ENCODE results near the gene ZBTB25.

The ZBTB25 gene

GRCh38 chr14:64476438-64476837, 27.2 kb downstream of the ZBTB25 start:
- no peak for DNase-seq (ENCODE audit: low read depth in 2 of 2)

- no peak for DNase-seq (ENCODE audit: low read depth in 2 of 2)
These were observed 27.9 kb downstream of the ZBTB25 start for GRCh38 chr14:64475585-64476273.

DNA sequence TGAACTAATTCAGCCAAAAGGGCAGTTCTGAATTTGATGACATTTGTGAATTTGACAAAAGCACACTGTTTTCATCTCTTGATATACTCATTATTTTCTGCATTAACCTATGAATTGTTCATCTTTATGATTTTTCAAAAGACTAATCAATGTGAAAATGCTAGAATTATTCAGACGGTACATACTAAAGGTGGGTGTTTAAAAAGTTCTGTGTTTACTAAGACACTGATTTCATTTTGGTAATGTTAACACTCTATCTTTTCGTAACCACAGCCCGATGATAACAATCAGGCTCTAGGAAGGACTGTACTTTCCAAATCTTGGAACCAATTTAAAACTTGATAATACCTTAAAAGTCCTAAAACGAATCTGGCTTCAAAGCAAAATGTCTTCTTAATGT, 28.9 kb downstream of the ZBTB25 start:
- DNase-seq (ENCODE audit: low read depth in 2 of 2), result no peak

- no peak for DNase-seq (ENCODE audit: low read depth in 2 of 2)
These were observed 29.6 kb downstream of the ZBTB25 start for GRCh38 chr14:64474041-64474440.

- no peak for DNase-seq (ENCODE audit: low read depth in 2 of 2)
These were observed 35.2 kb downstream of the ZBTB25 start for GRCh38 chr14:64468451-64468850.

DNA sequence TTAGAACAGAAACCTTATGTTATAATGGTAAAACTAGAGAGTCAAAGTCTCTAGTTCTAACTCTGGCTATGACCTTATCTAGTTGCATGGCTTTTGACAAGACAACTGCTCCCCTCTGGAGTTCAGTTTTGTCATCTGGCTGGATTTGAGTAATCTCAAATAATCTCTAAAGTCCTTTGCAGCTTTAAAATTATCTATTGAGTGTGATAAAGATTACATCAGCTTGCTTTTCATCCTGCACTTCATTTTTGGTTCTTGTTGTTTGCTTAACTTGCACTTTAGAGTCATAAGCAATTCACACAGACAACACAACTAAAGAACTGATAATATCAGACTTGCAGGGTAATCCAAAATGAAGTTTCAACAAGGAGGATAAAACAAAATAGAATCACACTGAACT, 36.1 kb downstream of the ZBTB25 start:
- no peak for DNase-seq (ENCODE audit: low read depth in 2 of 2)

DNA sequence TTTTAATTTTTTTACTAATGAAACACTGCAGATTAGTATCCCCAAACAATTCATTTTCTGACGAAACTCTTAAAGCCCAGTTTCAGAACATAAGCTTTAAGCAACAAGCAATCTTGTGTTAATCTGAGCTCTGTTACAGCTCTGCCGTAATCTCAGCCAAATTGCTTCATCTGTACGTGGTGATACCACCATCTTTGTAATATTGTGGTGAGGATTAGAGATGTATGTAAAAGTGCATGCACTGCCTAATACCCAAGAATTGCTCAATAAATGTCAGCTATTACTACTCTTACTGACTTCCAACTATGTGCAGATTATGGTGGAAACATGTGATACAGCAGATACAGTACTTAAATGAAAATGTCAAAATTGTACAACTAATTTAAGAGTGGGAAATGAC, 36.5 kb downstream of the ZBTB25 start:
- no peak for DNase-seq (ENCODE audit: low read depth in 2 of 2)

DNA sequence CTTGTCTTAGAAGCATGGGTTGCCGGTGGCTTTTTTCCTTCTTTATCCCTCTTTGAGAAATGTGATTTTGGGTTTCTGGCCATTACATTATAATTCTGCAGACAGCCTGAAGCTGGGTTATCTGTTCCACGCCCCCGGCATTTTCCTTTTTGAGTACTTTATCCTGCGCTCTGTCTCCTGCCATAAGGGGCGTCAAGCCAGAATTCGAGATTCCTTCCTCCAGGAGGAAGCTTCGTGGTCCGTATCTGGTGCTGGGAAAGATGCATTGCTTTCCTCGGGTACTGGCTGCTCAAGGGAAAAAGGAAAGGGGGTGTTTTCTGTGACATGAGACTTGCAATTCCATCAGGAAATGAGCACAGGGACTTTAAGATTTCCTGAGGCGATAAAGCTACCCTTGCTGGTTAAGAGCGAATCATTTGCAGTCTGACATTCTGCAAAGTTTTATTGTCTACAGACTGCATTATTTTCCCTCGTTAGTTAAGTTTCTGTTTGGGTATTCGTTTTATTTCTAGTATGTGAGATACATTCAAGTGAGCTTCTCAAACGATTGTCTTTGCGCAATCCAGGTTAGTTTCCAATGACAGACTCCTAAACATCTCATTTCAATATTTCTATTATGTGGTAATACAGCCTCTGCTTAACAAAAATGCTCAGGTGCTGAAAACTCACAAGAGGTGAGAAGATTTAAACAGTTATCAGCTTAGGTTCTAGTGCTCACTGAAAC, 37.6 kb downstream of the ZBTB25 start:
- no peak for DNase-seq (ENCODE audit: low read depth in 2 of 2)

DNA sequence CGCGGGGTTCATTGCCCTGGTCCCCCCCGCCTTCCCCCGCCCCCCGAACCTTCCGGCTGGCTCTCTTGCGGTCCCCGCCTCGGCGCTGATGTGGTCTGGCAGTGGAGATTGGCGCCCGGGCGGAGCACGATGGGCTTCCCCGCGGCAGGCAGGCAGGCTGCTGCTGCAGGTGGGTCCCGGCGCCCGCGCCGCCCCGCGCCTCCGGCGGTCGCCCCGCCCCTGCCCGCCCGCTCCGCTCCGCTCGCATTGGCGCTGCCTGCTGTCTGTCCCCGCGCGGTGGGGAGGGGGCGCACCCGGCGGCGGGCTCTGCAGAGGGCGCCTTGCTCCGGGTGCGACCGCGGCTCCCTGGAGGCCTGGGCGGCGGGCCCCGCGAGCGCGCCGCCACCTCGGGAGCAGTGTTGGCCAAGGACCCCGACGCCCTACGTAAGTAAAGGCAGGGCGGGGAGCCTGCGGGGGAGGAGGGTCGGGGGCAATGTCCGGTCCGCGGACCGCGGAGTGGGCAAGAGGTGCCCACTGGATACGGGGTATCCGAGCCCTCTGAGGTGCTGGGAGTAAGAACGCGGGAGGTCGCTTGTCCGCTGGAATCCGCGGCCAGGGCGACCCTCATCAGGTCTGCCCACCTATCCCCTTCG, 38.3 kb downstream of the ZBTB25 start, which contains the start of gene AKAP5:
Gene AKAP5, plus strand, starts transcription at position 309 of the 632 bp plus-strand sequence. CDS start 2,896 bp downstream, outside the sequence.
- DNase-seq (ENCODE audit: low read depth in 2 of 2), result peak; percentile 41 to 59

DNA sequence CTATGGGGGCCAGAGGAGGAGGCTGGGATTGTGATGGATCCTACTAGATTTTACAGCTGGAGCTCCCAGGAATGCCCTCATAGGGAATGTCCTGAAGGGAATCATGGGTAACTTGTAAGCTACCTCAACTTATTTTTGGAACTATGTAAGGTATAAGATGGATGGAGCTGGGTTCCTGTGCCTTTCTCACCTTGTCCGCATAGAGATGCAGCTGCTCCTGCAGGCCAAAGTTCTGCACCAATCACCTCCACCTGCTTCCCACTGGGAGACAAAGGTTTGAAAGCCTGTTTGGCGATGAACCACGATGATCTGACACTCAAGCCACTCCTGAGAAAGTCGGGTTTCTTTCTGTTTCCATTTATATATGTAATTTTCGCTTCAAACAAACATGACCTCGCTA, 39.0 kb downstream of the ZBTB25 start:
- no peak for DNase-seq (ENCODE audit: low read depth in 2 of 2)

DNA sequence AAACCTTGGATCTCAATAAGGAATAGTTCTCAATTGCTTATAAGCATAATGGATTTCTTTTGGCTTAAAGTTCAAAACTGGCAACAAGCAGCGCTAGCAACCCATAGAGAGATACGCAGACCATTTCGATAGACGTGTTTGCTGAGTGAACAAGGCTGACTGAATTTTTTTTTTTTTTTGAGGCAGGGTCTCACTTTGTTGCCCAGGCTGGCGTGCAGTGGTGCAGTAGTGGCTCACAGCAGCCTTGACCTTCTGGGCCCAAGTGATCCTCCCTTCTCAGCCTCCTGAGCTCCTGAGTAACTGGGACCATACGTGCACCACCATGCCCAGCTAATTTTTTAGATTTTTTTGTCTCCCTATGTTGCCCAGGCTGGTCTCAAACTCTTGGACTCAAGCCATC, 39.8 kb downstream of the ZBTB25 start:
- no peak for DNase-seq (ENCODE audit: low read depth in 2 of 2)

DNA sequence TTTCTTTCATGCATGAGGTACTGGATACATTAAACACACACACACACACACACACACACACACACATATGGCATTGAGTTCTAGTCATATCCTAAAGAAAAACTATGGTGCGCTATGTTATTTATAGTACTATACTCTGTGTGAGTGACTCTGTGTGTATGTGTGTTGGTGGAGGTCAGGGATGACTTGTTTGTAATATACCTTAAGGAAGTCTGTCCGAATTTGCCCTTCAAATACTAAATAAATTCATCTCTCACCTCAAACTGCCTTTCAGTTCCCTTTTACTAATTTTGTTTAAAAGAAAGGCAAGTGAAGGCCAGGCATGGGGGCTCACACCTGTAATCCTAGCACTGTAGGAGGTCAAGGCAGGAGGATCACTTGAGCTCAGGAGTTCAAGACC, 40.4 kb downstream of the ZBTB25 start:
- no peak for DNase-seq (ENCODE audit: low read depth in 2 of 2)

- DNase-seq (ENCODE audit: low read depth in 2 of 2), result no peak
These were observed 42.4 kb downstream of the ZBTB25 start for GRCh38 chr14:64461221-64461620.

DNA sequence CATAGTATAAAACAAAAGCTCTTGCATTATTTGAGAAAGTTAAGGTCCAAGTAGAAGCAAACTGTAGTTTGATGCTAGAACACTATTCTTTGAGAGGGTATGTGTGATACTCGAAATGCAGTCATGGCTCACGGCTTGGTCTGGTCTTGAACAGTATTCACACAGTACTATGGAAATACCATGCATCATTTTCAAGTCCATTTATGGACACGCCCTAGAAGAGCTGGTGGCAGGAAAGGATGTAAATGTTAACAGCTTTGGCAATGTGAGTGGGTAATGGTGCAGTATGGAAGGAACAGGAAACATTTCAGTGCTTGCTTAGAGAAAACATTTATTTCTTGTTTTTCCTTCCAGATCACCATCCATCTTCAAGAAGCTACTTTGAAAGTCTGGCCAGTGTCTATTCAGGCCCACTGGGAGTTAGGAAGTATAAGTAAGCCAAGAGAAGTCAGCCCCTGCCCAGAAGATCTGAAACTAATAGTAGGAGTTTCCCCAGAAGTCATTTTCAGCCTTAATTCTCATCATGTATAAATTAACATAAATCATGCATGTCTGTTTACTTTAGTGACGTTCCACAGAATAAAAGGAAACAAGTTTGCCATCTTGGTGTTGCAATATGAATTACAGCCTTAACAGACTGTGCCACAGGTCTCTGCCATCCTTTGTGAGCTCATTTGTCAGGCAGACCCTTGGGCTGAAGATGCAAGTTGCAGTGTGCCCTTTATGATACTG, 44.1 kb downstream of the ZBTB25 start:
- no peak for DNase-seq (ENCODE audit: low read depth in 2 of 2)

GRCh38 chr14:64454671-64455070, 49.0 kb downstream of the ZBTB25 start:
- DNase-seq (ENCODE audit: low read depth in 2 of 2), result no peak

GRCh38 chr14:64450255-64450654, 53.4 kb downstream of the ZBTB25 start:
- peak in 1 of 2 donors; percentile 4 for DNase-seq (ENCODE audit: low read depth in 2 of 2)

DNA sequence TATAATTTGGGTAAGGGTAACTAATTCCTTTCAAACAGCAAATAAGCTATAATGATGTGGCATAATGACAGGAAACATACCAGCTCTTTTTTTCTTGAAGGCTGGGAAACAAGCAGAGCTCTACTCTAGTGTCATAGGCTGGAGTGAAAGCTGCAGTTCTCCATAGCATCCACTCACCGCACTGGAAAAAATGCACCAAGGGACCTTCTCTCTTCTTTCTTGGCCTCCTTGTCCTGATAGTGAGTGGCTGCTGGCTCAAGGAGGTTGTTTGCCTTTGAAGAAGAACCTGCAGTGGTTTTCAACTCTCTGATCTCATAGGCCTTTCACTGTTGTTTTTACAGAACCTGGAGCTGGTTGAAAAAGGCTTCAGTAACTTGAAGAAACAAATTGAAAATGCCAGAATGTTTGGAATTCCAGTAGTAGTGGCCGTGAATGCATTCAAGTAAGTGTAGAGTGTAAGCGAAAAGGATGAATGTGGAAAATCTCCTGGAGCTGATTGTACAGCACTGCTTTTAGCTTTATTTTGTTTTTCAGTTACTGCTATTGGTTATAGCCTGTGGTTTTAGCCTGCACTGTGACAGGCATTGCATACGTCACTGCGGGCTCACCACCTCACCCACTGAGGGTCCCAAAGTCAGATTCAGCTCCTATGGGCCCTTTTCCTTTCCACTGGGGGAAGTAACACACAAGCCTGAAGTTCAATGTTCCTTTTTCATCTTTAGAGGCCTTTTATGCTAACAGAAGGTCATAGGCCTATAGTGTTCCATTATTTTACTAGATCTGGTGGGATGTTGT, 55.6 kb downstream of the ZBTB25 start:
- DNase-seq (ENCODE audit: low read depth in 2 of 2), result no peak

DNA sequence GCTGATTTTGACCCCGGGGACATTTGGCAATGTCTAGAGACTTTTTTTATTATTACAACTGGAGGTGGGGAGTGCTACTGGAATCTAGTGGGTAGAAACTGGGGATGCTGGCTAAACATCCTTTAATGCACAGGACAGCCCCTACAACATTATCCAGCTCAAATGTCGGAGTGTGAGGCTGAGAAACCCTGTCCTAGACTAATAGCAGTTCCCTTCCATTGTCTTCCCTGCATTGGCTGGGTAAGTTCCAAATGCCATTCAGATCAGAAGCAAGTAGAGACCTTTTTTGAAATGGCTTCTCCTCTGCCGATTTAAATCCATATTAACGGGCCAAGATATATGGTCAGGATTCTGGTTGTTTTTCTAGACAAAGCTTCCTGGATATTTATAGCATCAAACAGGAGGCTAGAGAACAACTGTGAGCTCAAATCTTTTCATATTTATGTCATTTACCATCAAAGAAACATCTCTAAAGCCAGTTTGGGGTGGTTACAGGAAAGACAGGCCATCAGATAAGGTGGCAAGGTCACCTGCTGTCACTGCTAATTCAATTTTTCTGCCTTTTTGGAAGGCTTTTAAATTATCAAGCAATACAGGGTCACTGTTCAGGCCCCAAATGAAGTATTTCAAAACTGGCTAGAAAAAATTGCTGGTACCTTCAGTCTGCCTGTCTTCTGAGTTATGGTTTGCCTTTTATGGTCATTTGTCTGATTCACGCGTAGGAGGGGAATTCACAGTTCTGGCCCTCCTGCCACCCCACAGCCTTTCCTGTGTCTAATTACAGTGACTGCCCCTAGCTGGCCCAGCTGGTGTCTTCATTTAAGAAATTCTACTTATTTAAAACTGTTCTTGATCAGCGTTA, 58.4 kb downstream of the ZBTB25 start:
- DNase-seq (ENCODE audit: low read depth in 2 of 2), result peak in 1 of 2 donors; percentile 21

DNA sequence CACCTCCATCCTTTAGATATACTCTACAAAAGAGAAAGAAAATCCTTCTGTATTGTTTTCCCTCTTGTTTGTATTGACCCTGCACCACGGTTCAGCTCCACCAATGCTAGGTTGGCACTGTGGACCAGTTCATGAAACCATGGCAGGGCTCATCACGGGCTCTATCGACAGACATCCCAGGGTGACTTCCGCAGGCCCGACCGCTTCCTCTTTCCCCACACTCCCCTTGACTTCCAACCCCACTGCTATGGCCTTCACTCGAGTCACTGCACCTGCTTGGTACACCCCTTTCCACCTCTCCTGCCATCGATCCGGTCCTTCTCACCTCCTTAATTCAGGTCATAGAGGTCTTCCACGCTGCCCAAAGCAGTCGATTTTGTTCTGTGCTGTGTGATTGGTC, 59.5 kb downstream of the ZBTB25 start:
- DNase-seq (ENCODE audit: low read depth in 2 of 2), result no peak

- no peak for DNase-seq (ENCODE audit: low read depth in 2 of 2)
These were observed 61.2 kb downstream of the ZBTB25 start for GRCh38 chr14:64442300-64442988.
